Measurements from ENCODE around the gene FAM107A. TPM values are rescaled to one million over a fixed set of nuclear protein-coding genes. Genes with fewer than 3 reads are reported as not detected.

The FAM107A gene
- total and polyA plus RNA-seq, 9 of the 15 experiments (the other 6 are each of a cell fraction or from before 2014, with no cell fraction given), result 0.07 TPM; not detected in 8

GRCh38 chr3:58540176-58540858 lies 36.9 kb downstream of the FAM107A start:
- ATAC-seq, result no peak
- H3K27ac ChIP-seq (ENCODE audit: extremely low read depth, low read depth, low read length), result no peak overlapping the region
- H3K4me2 ChIP-seq (ENCODE audit: insufficient read depth, low read length), result no peak overlapping the region
- in situ Hi-C loops (cut with MboI) (no loop called here), intact Hi-C loops (cut with micrococcal nuclease) (no loop called here)
- H3K9me1 ChIP-seq (ENCODE audit: control insufficient read depth, insufficient read depth, low read length), result no peaks in the 10 kb centered on the region
- no peak overlapping the region for H2AFZ ChIP-seq (ENCODE audit: low read depth, low read length)
- H3K9ac ChIP-seq (ENCODE audit: insufficient read depth in 1 of 2, low read depth in 2 of 2, low read length in 2 of 2), result no peak overlapping the region
- DNase-seq (ENCODE audit: extremely low read depth in 1 of 4, low spot score in 3 of 4), result no peak
- FAIRE-seq, result no peak
- 5% methylated on average over 6 of the region's 8 CpGs for WGBS (ENCODE audit: insufficient coverage, low coverage, missing lambda C conversion rate)
- H4K20me1 ChIP-seq (replicated peaks; ENCODE audit: control insufficient read depth, insufficient read depth, low read length), result no peaks in the 10 kb centered on the region; the same call in 1 of the 2 replicates
- ChIA-PET POLR2A (interaction anchor here (0.6 kb wide), 1 partner anchor 285 kb away, joined by 3 read pairs; no protein-coding TSS in a partner anchor), CTCF (ENCODE audit: low intra/inter-chr PET ratio) (no interaction called here)
- no peaks in the 10 kb centered on the region; a peak in 1 of 5 replicates for H3K27me3 ChIP-seq (ENCODE audit: control insufficient read depth in 2 of 2, insufficient read depth in 2 of 2, low read length in 2 of 2)
- H3K79me2 ChIP-seq (ENCODE audit: control insufficient read depth, insufficient read depth, low read length), result no peaks in the 10 kb centered on the region
- BruUV-seq (replicated peaks), result no TSS peak
- peak; percentile 95 for TF ChIP-seq ZNF316 (IDR thresholded peaks at IDR 0.05)
- TF ChIP-seq MAFG (tag; conservative IDR thresholded peaks at IDR 0.05), result peak; percentile 90
- peak; percentile 93 for TF ChIP-seq MAFK (IDR thresholded peaks at IDR 0.05; ENCODE audit: low read length)
- TF ChIP-seq MAFF (IDR thresholded peaks at IDR 0.05; ENCODE audit: low read length), result peak; percentile 91
- TF ChIP-seq C11orf30 (IDR thresholded peaks at IDR 0.05; ENCODE audit: low read depth), result peak; percentile 91
- TF ChIP-seq POLR2A (conservative IDR thresholded peaks at IDR 0.05), result no peak
- no peaks in the 10 kb centered on the region for H3K36me3 ChIP-seq (ENCODE audit: control insufficient read depth, insufficient read depth, low read length)
- peaks cover 0 to 7% of the 10 kb centered on the region in 2 experiments; a peak in 2 of 5 replicates for H3K4me1 ChIP-seq (replicated peaks in 1 of 2; ENCODE audit: control insufficient read depth in 2 of 2, insufficient read depth in 2 of 2, low read length in 2 of 2)
- no peak overlapping the region for H3K4me3 ChIP-seq
- H3K9me3 ChIP-seq (replicated peaks; ENCODE audit: control insufficient read depth, insufficient read depth, low read depth, low read length), result no peaks in the 10 kb centered on the region

- Histone ChIP-seq H4K20me1 (replicated peaks; ENCODE audit: control insufficient read depth, insufficient read depth, low read length) (no peaks in the 10 kb centered on the region; the same call in 1 of the 2 replicates), H3K9me1 (ENCODE audit: control insufficient read depth, insufficient read depth, low read length) (no peaks in the 10 kb centered on the region), H3K27ac (ENCODE audit: extremely low read depth, low read depth, low read length) (no peak overlapping the region), H3K4me1 (replicated peaks in 1 of 2; ENCODE audit: control insufficient read depth in 2 of 2, insufficient read depth in 2 of 2, low read length in 2 of 2) (peaks cover 0 to 7% of the 10 kb centered on the region in 2 experiments; a peak in 2 of 5 replicates), H3K9me3 (replicated peaks; ENCODE audit: control insufficient read depth, insufficient read depth, low read depth, low read length) (no peaks in the 10 kb centered on the region), H3K27me3 (ENCODE audit: control insufficient read depth in 2 of 2, insufficient read depth in 2 of 2, low read length in 2 of 2) (no peaks in the 10 kb centered on the region; a peak in 1 of 5 replicates), H3K4me2 (ENCODE audit: insufficient read depth, low read length) (no peak overlapping the region), H3K4me3 (no peak overlapping the region), H3K9ac (ENCODE audit: insufficient read depth in 1 of 2, low read depth in 2 of 2, low read length in 2 of 2) (no peak overlapping the region), H3K79me2 (ENCODE audit: control insufficient read depth, insufficient read depth, low read length) (no peaks in the 10 kb centered on the region), H3K36me3 (ENCODE audit: control insufficient read depth, insufficient read depth, low read length) (no peaks in the 10 kb centered on the region), H2AFZ (ENCODE audit: low read depth, low read length) (no peak overlapping the region)
- ChIA-PET POLR2A (interaction anchor here (0.8 kb wide), 1 partner anchor 45 kb away, joined by 5 read pairs; no protein-coding TSS in a partner anchor), CTCF (ENCODE audit: low intra/inter-chr PET ratio) (no interaction called here)
- in situ Hi-C loops (cut with MboI), result loop anchor here (10.0 kb wide), 1 partner anchor 355 kb away; no protein-coding TSS in a partner anchor
- FAIRE-seq (no peak), ATAC-seq (no peak), DNase-seq (ENCODE audit: extremely low read depth in 1 of 4, low spot score in 3 of 4) (no peak)
- WGBS (ENCODE audit: insufficient coverage, low coverage, missing lambda C conversion rate), result 3% methylated on average over 7 of the region's 10 CpGs
- BruUV-seq (replicated peaks), result no TSS peak
- intact Hi-C loops (cut with micrococcal nuclease), result no loop called here
- TF ChIP-seq SRSF3 (IDR thresholded peaks at IDR 0.05; ENCODE audit: insufficient read depth, low read length), result no peak
- TF ChIP-seq, protein P1, sequence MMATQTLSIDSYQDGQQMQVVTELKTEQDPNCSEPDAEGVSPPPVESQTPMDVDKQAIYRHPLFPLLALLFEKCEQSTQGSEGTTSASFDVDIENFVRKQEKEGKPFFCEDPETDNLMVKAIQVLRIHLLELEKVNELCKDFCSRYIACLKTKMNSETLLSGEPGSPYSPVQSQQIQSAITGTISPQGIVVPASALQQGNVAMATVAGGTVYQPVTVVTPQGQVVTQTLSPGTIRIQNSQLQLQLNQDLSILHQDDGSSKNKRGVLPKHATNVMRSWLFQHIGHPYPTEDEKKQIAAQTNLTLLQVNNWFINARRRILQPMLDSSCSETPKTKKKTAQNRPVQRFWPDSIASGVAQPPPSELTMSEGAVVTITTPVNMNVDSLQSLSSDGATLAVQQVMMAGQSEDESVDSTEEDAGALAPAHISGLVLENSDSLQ (IDR thresholded peaks at IDR 0.05), result peak; percentile 85
- no peak for TF ChIP-seq EP300 (IDR thresholded peaks at IDR 0.05; ENCODE audit: low read length)
- TF ChIP-seq MEIS2 (IDR thresholded peaks at IDR 0.05; ENCODE audit: partially characterized antibody), result peak; percentile 57
- no peak for TF ChIP-seq EP400 (IDR thresholded peaks at IDR 0.05)
- TF ChIP-seq ZKSCAN8 (CRISPR knock-in tag; IDR thresholded peaks at IDR 0.05), result no peak
- TF ChIP-seq CBX8 (IDR thresholded peaks at IDR 0.05; ENCODE audit: borderline replicate concordance, extremely low read depth, low read depth, low read length, poor library complexity, severe bottlenecking), result no peak
- no peak for TF ChIP-seq RCOR1 (IDR thresholded peaks at IDR 0.05; ENCODE audit: borderline replicate concordance in 1 of 2, low read depth in 2 of 2, low read length in 2 of 2)
- TF ChIP-seq U2AF2 (optimal IDR thresholded peaks at IDR 0.05; ENCODE audit: low read depth, low read length), result no peak
- TF ChIP-seq HLTF (IDR thresholded peaks at IDR 0.05), result no peak
- TF ChIP-seq ZNF24 (IDR thresholded peaks at IDR 0.05), result no peak
These were observed 37.6 kb downstream of the FAM107A start for GRCh38 chr3:58539626-58540025.
